Trophoblast cell (in vitro differentiated cells and primary cell): Measurements from ENCODE around the gene PCSK5.

Experiments used
- DNase-seq, 2 donors: peaks; one replicate each; pipeline ENCODE4 v3.0.0-alpha.2; 2016
- H2AFZ ChIP-seq: 2 replicates; pipeline ENCODE4 v1.6.1; 2013; ENCODE audit warnings: low read length, moderate library complexity, mild to moderate bottlenecking; ENCODE audit not compliant: insufficient read depth, poor library complexity
- H2AK5ac ChIP-seq: 2 replicates; pipeline ENCODE4 v1.6.1; 2013; ENCODE audit warnings: mild to moderate bottlenecking, low read length
- H2BK120ac ChIP-seq: 2 replicates; pipeline ENCODE4 v1.6.1; 2013; ENCODE audit warnings: low read length, mild to moderate bottlenecking, moderate library complexity; ENCODE audit not compliant: insufficient read depth, poor library complexity
- H2BK12ac ChIP-seq: 2 replicates; pipeline ENCODE4 v1.6.1; 2013; ENCODE audit warnings: mild to moderate bottlenecking, low read length, moderate library complexity
- H2BK5ac ChIP-seq: 2 replicates; pipeline ENCODE4 v1.6.1; 2013; ENCODE audit warnings: low read length, low read depth, moderate library complexity, mild to moderate bottlenecking; ENCODE audit not compliant: poor library complexity
- H3K14ac ChIP-seq: 2 replicates; pipeline ENCODE4 v1.6.1; 2013; ENCODE audit warnings: mild to moderate bottlenecking, low read length
- H3K18ac ChIP-seq: 2 replicates; pipeline ENCODE4 v1.6.1; 2013; ENCODE audit warnings: mild to moderate bottlenecking, low read length
- H3K23ac ChIP-seq: 2 replicates; pipeline ENCODE4 v1.6.1; 2013; ENCODE audit warnings: low read length
- H3K27ac ChIP-seq: 2 replicates; pipeline ENCODE4 v1.5.1; 2013; ENCODE audit warnings: low read depth, mild to moderate bottlenecking, inconsistent platforms, low read length, moderate library complexity
- H3K27me3 ChIP-seq: 2 replicates; pipeline ENCODE4 v1.6.1; 2013; ENCODE audit warnings: inconsistent platforms, mild to moderate bottlenecking, low read length, moderate library complexity; ENCODE audit not compliant: insufficient read depth
- H3K36me3 ChIP-seq, 2 experiments: 1 replicate in 1 of 2; 2 replicates in 1 of 2; pipeline ENCODE4 v1.6.1; 2013; ENCODE audit warnings: low read length in 2 of 2, mild to moderate bottlenecking in 2 of 2, moderate library complexity in 1 of 2; ENCODE audit not compliant: insufficient read depth in 2 of 2, control insufficient read depth in 1 of 2
- H3K4ac ChIP-seq: 2 replicates; pipeline ENCODE4 v1.6.1; 2013; ENCODE audit warnings: low read depth, mild to moderate bottlenecking, low read length, moderate library complexity
- H3K4me1 ChIP-seq, 2 experiments: 1 replicate in 1 of 2; 2 replicates in 1 of 2; pipeline ENCODE4 v1.6.1; 2013; ENCODE audit warnings: low read length in 2 of 2, mild to moderate bottlenecking in 2 of 2, moderate library complexity in 1 of 2; ENCODE audit not compliant: insufficient read depth in 2 of 2, control insufficient read depth in 1 of 2
- H3K4me2 ChIP-seq: 2 replicates; pipeline ENCODE4 v1.6.1; 2013; ENCODE audit warnings: inconsistent platforms, mild to moderate bottlenecking, low read length, moderate library complexity
- H3K4me3 ChIP-seq: 2 replicates; pipeline ENCODE4 v1.5.1; 2013; ENCODE audit warnings: mild to moderate bottlenecking, low read depth, low read length, inconsistent platforms
- H3K79me1 ChIP-seq: one replicate; pipeline ENCODE4 v1.6.1; 2013; ENCODE audit warnings: low read length
- H3K79me2 ChIP-seq: 2 replicates; pipeline ENCODE4 v1.6.1; 2013; ENCODE audit warnings: low read length, mild to moderate bottlenecking; ENCODE audit not compliant: control insufficient read depth, insufficient read depth, poor library complexity
- H3K9ac ChIP-seq: 2 replicates; pipeline ENCODE4 v1.6.1; 2013; ENCODE audit warnings: mild to moderate bottlenecking, low read length
- H3K9me3 ChIP-seq: 2 replicates; pipeline ENCODE4 v1.6.1; 2013; ENCODE audit warnings: low read depth, mild to moderate bottlenecking, control low read depth, inconsistent platforms, low read length; ENCODE audit not compliant: insufficient read depth
- H4K12ac ChIP-seq: 2 replicates; pipeline ENCODE4 v1.6.1; 2013; ENCODE audit warnings: low read depth, mild to moderate bottlenecking, low read length, moderate library complexity
- H4K8ac ChIP-seq: 2 replicates; pipeline ENCODE4 v1.6.1; 2013; ENCODE audit warnings: low read depth, mild to moderate bottlenecking, low read length, moderate library complexity
- H4K91ac ChIP-seq: one replicate; pipeline ENCODE4 v1.6.1; 2013; ENCODE audit warnings: low read depth, mild to moderate bottlenecking, low read length, moderate library complexity
- WGBS: extraction: QIAGEN DNeasy Blood & Tissue Kit; methylation state at CpG from one replicate; pipeline ENCODE4 v1.1.7; 2013; ENCODE audit warnings: missing lambda C conversion rate; ENCODE audit not compliant: insufficient read length, insufficient coverage; ENCODE audit errors: extremely low coverage; 5-methylcytosine and 5-hydroxymethylcytosine counted together

Gene PCSK5

GRCh38 chr9:76115982-76116646 lies 225.6 kb downstream of the PCSK5 start:
- Histone ChIP-seq H3K4me3 (no peak overlapping the region), H3K4ac (no peak overlapping the region), H3K4me2 (no peak overlapping the region), H3K14ac (no peak overlapping the region), H4K12ac (no peak overlapping the region), H3K27ac (no peak overlapping the region), H3K23ac (no peak overlapping the region), H2AK5ac (no peak overlapping the region), H2BK120ac (no peak overlapping the region), H3K79me2 (no peaks in the 10 kb centered on the region), H3K9me3 (no peaks in the 10 kb centered on the region), H3K36me3 (no peaks in the 10 kb centered on the region), H2AFZ (no peak overlapping the region), H3K4me1 (no peaks in the 10 kb centered on the region), H3K18ac (no peak overlapping the region), H4K91ac (no peak overlapping the region), H4K8ac (no peak overlapping the region), H3K79me1 (no peaks in the 10 kb centered on the region), H2BK5ac (no peak overlapping the region), H3K27me3 (no peaks in the 10 kb centered on the region), H2BK12ac (no peak overlapping the region), H3K9ac (no peak overlapping the region)
- DNase-seq, result no peak
- no CpG with 5 or more reads among the region's 2 CpGs for WGBS

GRCh38 chr9:76116913-76117312 lies 226.4 kb downstream of the PCSK5 start:
- Histone ChIP-seq H2BK5ac (no peak overlapping the region), H3K4me2 (no peak overlapping the region), H2BK120ac (no peak overlapping the region), H3K9me3 (no peaks in the 10 kb centered on the region), H2BK12ac (no peak overlapping the region), H3K79me2 (no peaks in the 10 kb centered on the region), H3K23ac (no peak overlapping the region), H3K79me1 (no peaks in the 10 kb centered on the region), H2AK5ac (no peak overlapping the region), H2AFZ (no peak overlapping the region), H3K14ac (no peak overlapping the region), H4K12ac (no peak overlapping the region), H3K27ac (no peak overlapping the region), H4K91ac (no peak overlapping the region), H3K9ac (no peak overlapping the region), H3K36me3 (no peaks in the 10 kb centered on the region), H3K4me3 (no peak overlapping the region), H3K27me3 (no peaks in the 10 kb centered on the region), H3K4me1 (no peaks in the 10 kb centered on the region), H3K4ac (no peak overlapping the region), H3K18ac (no peak overlapping the region), H4K8ac (no peak overlapping the region)
- WGBS, result no CpG with 5 or more reads among the region's 3 CpGs
- peak; percentile 35 to 86 for DNase-seq

GRCh38 chr9:76127637-76128036 lies 237.2 kb downstream of the PCSK5 start:
- no peaks in the 10 kb centered on the region for H3K27me3 ChIP-seq
- no peak overlapping the region for H4K91ac ChIP-seq
- no peak overlapping the region for H2BK12ac ChIP-seq
- no peak overlapping the region for H2BK120ac ChIP-seq
- H3K14ac ChIP-seq, result no peak overlapping the region
- no peak overlapping the region for H3K4me2 ChIP-seq
- no peaks in the 10 kb centered on the region for H3K79me2 ChIP-seq
- no peaks in the 10 kb centered on the region for H3K79me1 ChIP-seq
- H3K4ac ChIP-seq, result no peak overlapping the region
- H3K18ac ChIP-seq, result no peak overlapping the region
- no peak overlapping the region for H3K4me3 ChIP-seq
- H3K23ac ChIP-seq, result no peak overlapping the region
- H3K36me3 ChIP-seq, result peaks cover 0 to 2% of the 10 kb centered on the region in 2 experiments
- DNase-seq, result no peak
- no peak overlapping the region for H4K8ac ChIP-seq
- no peak overlapping the region for H3K27ac ChIP-seq
- H3K9me3 ChIP-seq, result no peaks in the 10 kb centered on the region
- no peak overlapping the region for H2AK5ac ChIP-seq
- no peak overlapping the region for H3K9ac ChIP-seq
- WGBS, result no CpG with 5 or more reads among the region's 5 CpGs
- H3K4me1 ChIP-seq, result no peaks in the 10 kb centered on the region
- H2AFZ ChIP-seq, result no peak overlapping the region
- no peak overlapping the region for H4K12ac ChIP-seq
- no peak overlapping the region for H2BK5ac ChIP-seq

- Histone ChIP-seq H4K91ac (no peak overlapping the region), H3K23ac (no peak overlapping the region), H3K4ac (no peak overlapping the region), H2BK5ac (no peak overlapping the region), H3K14ac (no peak overlapping the region), H3K4me1 (peaks cover 0 to 4% of the 10 kb centered on the region in 2 experiments), H3K79me1 (no peaks in the 10 kb centered on the region), H3K79me2 (no peaks in the 10 kb centered on the region), H3K4me2 (no peak overlapping the region), H3K27ac (no peak overlapping the region), H4K8ac (no peak overlapping the region), H2BK120ac (no peak overlapping the region), H2BK12ac (no peak overlapping the region), H2AK5ac (no peak overlapping the region), H2AFZ (no peak overlapping the region), H3K18ac (no peak overlapping the region), H3K36me3 (no peaks in the 10 kb centered on the region), H3K9ac (no peak overlapping the region), H3K4me3 (no peak overlapping the region), H3K27me3 (no peaks in the 10 kb centered on the region), H3K9me3 (no peaks in the 10 kb centered on the region), H4K12ac (no peak overlapping the region)
- WGBS, result no CpG with 5 or more reads among the region's 5 CpGs
- no peak for DNase-seq
Observed at GRCh38 chr9:76135902-76136301, 245.4 kb downstream of the PCSK5 start.
